GM08714 (cell line): ENCODE data around the gene GNPTG.

ENCODE experiments used
- H3K4me3 ChIP-seq: fragments of 200-500 bp; sonication (Bioruptor generic); 2 replicates; pipeline ENCODE4 v1.5.1; 2014; ENCODE audit warnings: mild to moderate bottlenecking, low read length, inconsistent platforms
- ZNF274 ChIP-seq: IDR thresholded peaks from 2 replicates; pipeline ENCODE4 v1.6.1; 2012; ENCODE audit warnings: mild to moderate bottlenecking, low read depth, low read length

GNPTG gene

GRCh38 chr16:1390239-1390779 lies 38.6 kb downstream of the GNPTG start:
- H3K4me3 ChIP-seq: no peak overlapping the region
- no peak for TF ChIP-seq ZNF274

- no peak for TF ChIP-seq ZNF274
Measured at GRCh38 chr16:1392826-1393225, 41.1 kb downstream of the GNPTG start.

GRCh38 chr16:1393613-1394176 lies 42.0 kb downstream of the GNPTG start:
- H3K4me3 ChIP-seq: no peak overlapping the region
- no peak for TF ChIP-seq ZNF274

More at GRCh38 chr16:1392826-1393225, 41.1 kb downstream of the GNPTG start:
- no peak overlapping the region for H3K4me3 ChIP-seq

- no peak for TF ChIP-seq ZNF274
- no peak overlapping the region for H3K4me3 ChIP-seq
Measured at GRCh38 chr16:1394367-1394951, 42.7 kb downstream of the GNPTG start.

GRCh38 chr16:1395444-1396031 lies 43.8 kb downstream of the GNPTG start:
- no peak for TF ChIP-seq ZNF274
- H3K4me3 ChIP-seq: no peak overlapping the region

- no peak for TF ChIP-seq ZNF274
Measured at GRCh38 chr16:1397779-1398178, 46.0 kb downstream of the GNPTG start.

GRCh38 chr16:1398351-1398750 lies 46.6 kb downstream of the GNPTG start:
- no peak for TF ChIP-seq ZNF274
- H3K4me3 ChIP-seq: no peak overlapping the region

More at GRCh38 chr16:1397779-1398178, 46.0 kb downstream of the GNPTG start:
- H3K4me3 ChIP-seq: no peak overlapping the region

- TF ChIP-seq ZNF274: no peak
Measured at GRCh38 chr16:1398826-1399581, 47.3 kb downstream of the GNPTG start.

GRCh38 chr16:1401061-1401757 lies 49.5 kb downstream of the GNPTG start:
- no peak for TF ChIP-seq ZNF274

More at GRCh38 chr16:1398826-1399581, 47.3 kb downstream of the GNPTG start:
- H3K4me3 ChIP-seq: no peak overlapping the region

GRCh38 chr16:1401758-1402154 lies 50.0 kb downstream of the GNPTG start:
- no peak for TF ChIP-seq ZNF274
- H3K4me3 ChIP-seq: no peak overlapping the region

More at GRCh38 chr16:1401061-1401757, 49.5 kb downstream of the GNPTG start:
- H3K4me3 ChIP-seq: no peak overlapping the region

GRCh38 chr16:1403036-1403435 lies 51.3 kb downstream of the GNPTG start:
- no peak for TF ChIP-seq ZNF274
- no peak overlapping the region for H3K4me3 ChIP-seq

GRCh38 chr16:1403733-1404132 lies 52.0 kb downstream of the GNPTG start:
- TF ChIP-seq ZNF274: no peak
- no peak overlapping the region for H3K4me3 ChIP-seq

- no peak overlapping the region for H3K4me3 ChIP-seq
- no peak for TF ChIP-seq ZNF274
Measured at GRCh38 chr16:1407753-1408152, 56.0 kb downstream of the GNPTG start.
